B cell (primary cell): Measurements from ENCODE around the gene PTCD1. TPM values are rescaled to one million over a fixed set of nuclear protein-coding genes. Genes with fewer than 3 reads are reported as not detected.

Experiments
- ATAC-seq: fragments of 200-7000 bp; cut with Tn5 transposase; one replicate; pipeline ENCODE4 v1.10.0; 2021; ENCODE audit warnings: low read depth, mild to moderate bottlenecking, moderate number of reproducible peaks, moderate library complexity
- CTCF ChIA-PET: fragments of 350-600 bp; sonication (Branson Sonifier 250); formaldehyde crosslinking; loops from one replicate; lab custom pipeline; 2021; ENCODE audit warnings: antibody characterized with exemption, inconsistent platforms; lab: Charles Lee
- POLR2A ChIA-PET: fragments of 350-600 bp; sonication (Branson Sonifier 250); formaldehyde crosslinking; loops from one replicate; lab custom pipeline; 2021; ENCODE audit warnings: antibody characterized with exemption; lab: Charles Lee
- DNase-seq: peaks from one replicate; pipeline ENCODE4 v3.0.0; 2013
- H2AFZ ChIP-seq: 2 replicates; pipeline ENCODE4 v1.6.1; 2012; ENCODE audit warnings: mild to moderate bottlenecking, low read depth, low read length; ENCODE audit not compliant: insufficient read depth, poor library complexity, severe bottlenecking
- H3K27ac ChIP-seq, 2 donors: 1 replicate in 1 of 2; 2 replicates in 1 of 2; pipeline ENCODE4 v1.5.1; 2012 to 2013; ENCODE audit warnings: low read length in 2 of 2, mild to moderate bottlenecking in 2 of 2, moderate library complexity in 1 of 2
- H3K27me3 ChIP-seq, 4 experiments: fragments of 200-600 bp in 1 of 4; sonication (generic) in 1 of 4; replicated peaks in 1 of 4; 1 replicate in 2 of 4; 2 replicates in 2 of 4; pipeline versions ENCODE4 v1.6.1 to v1.7.0; 2013 to 2016; ENCODE audit warnings: low read length in 3 of 4, mild to moderate bottlenecking in 2 of 4, mixed read lengths in 1 of 4, moderate library complexity in 1 of 4; ENCODE audit not compliant: insufficient read depth in 4 of 4, control insufficient read depth in 3 of 4; ENCODE audit errors: control extremely low read depth in 1 of 4
- H3K36me3 ChIP-seq, 2 experiments: replicated peaks in 1 of 2; 1 replicate in 1 of 2; 2 replicates in 1 of 2; pipeline versions ENCODE4 v1.6.1 to v1.7.1; 2013; ENCODE audit warnings: low read length in 1 of 2; ENCODE audit not compliant: insufficient read depth in 2 of 2, control insufficient read depth in 1 of 2; ENCODE audit errors: control extremely low read depth in 1 of 2, extremely low read depth in 1 of 2
- H3K4me1 ChIP-seq, 2 donors: fragments of 200-600 bp in 1 of 2; sonication (generic) in 1 of 2; 1 replicate in 1 of 2; 2 replicates in 1 of 2; pipeline versions ENCODE4 v1.5.1 to v1.6.1; 2013 to 2017; ENCODE audit warnings: low read length in 2 of 2; ENCODE audit not compliant: control insufficient read depth in 2 of 2, insufficient read depth in 2 of 2
- H3K4me2 ChIP-seq: replicated peaks from 2 replicates; pipeline ENCODE3; 2012; ENCODE audit warnings: mild to moderate bottlenecking, low read depth, low read length; ENCODE audit not compliant: poor library complexity, severe bottlenecking
- H3K4me3 ChIP-seq, 5 experiments: fragments of 200-600 bp in 1 of 5; sonication (generic) in 1 of 5; 1 replicate in 3 of 5; 2 replicates in 2 of 5; pipeline versions ENCODE4 v1.5.1 to v1.7.0; 2011 to 2016; ENCODE audit warnings: low read length in 4 of 5, mild to moderate bottlenecking in 4 of 5, low read depth in 2 of 5, control low read depth in 1 of 5, moderate library complexity in 1 of 5; ENCODE audit not compliant: insufficient read depth in 1 of 5; ENCODE audit errors: control extremely low read depth in 1 of 5, extremely low read depth in 1 of 5
- H3K79me2 ChIP-seq: fragments of 200-600 bp; sonication (generic); one replicate; pipeline ENCODE4 v1.6.0; 2016; ENCODE audit warnings: low read length; ENCODE audit not compliant: control insufficient read depth, insufficient read depth
- H3K9ac ChIP-seq: fragments of 200-600 bp; sonication (generic); 2 replicates; pipeline ENCODE4 v1.6.1; 2017; ENCODE audit warnings: mild to moderate bottlenecking, low read length, moderate library complexity
- H3K9me3 ChIP-seq, 3 donors: one replicate each; pipeline versions ENCODE4 v1.6.1 to v1.7.1; 2013; ENCODE audit warnings: low read length in 2 of 3; ENCODE audit not compliant: control insufficient read depth in 2 of 3, insufficient read depth in 1 of 3; ENCODE audit errors: control extremely low read depth in 1 of 3
- H4K20me1 ChIP-seq: 2 replicates; pipeline ENCODE4 v1.6.0; 2012; ENCODE audit warnings: mild to moderate bottlenecking, low read length; ENCODE audit not compliant: insufficient read depth, control insufficient read depth, poor library complexity, severe bottlenecking
- H3K27ac Mint-ChIP-seq: one replicate; pipeline ENCODE4 v1.8.0; 2021; ENCODE audit warnings: mixed read lengths
- H3K27me3 Mint-ChIP-seq: one replicate; pipeline ENCODE4 v1.8.0; 2021; ENCODE audit warnings: mixed read lengths
- H3K4me1 Mint-ChIP-seq: one replicate; pipeline ENCODE4 v1.8.0; 2021; ENCODE audit warnings: mixed read lengths
- H3K4me3 Mint-ChIP-seq: one replicate; pipeline ENCODE4 v1.8.0; 2021; ENCODE audit warnings: mixed read lengths
- H3K9me3 Mint-ChIP-seq: one replicate; pipeline ENCODE4 v1.8.0; 2022; ENCODE audit warnings: mixed read lengths; ENCODE audit not compliant: insufficient read depth
- CTCF ChIP-seq: fragments of 200-600 bp; IDR thresholded peaks from one replicate; pipeline ENCODE4 v1.8.0; 2022; ENCODE audit warnings: antibody characterized with exemption, mild to moderate bottlenecking
- EZH2 ChIP-seq: IDR thresholded peaks from 2 replicates; pipeline ENCODE4 v1.6.1; 2012; ENCODE audit warnings: borderline replicate concordance, low read depth, mild to moderate bottlenecking, moderate library complexity, low read length; ENCODE audit not compliant: insufficient read depth, poor library complexity, severe bottlenecking
- WGBS: methylation state at CpG from one replicate; pipeline ENCODE4 v1.1.5; 2013; ENCODE audit warnings: missing lambda C conversion rate; ENCODE audit not compliant: insufficient coverage; 5-methylcytosine and 5-hydroxymethylcytosine counted together
- intact Hi-C: fragments of 100-400 bp; cut with micrococcal nuclease; formaldehyde crosslinking; loops from one replicate; pipeline ENCODE4 v1.10.0; 2022
- polyA plus RNA-seq: library from polyadenylated mRNA; depleted of rRNA; stranded (reverse); fragments of >200 nt; gene quantifications from 2 replicates; pipeline ENCODE4 v1.2.3, GENCODE V29; 2012
- total RNA-seq, 2 donors: library from RNA; stranded (reverse); fragments of 120-200 nt in 1 of 2; gene quantifications; 1 replicate in 1 of 2; 2 replicates in 1 of 2; pipeline versions ENCODE4 v1.2.3 to v1.2.4, GENCODE V29; 2013 to 2022

Gene PTCD1
- total and polyA plus RNA-seq, 2 donors (not counting 1 experiment from before 2014, with no cell fraction given) = 9.7 to 14.8 TPM

GRCh38 chr7:99402854-99403253 is 35.7 kb downstream of the PTCD1 start:
- H3K79me2 ChIP-seq = peaks cover 43% of the 10 kb centered on the region
- no peak overlapping the region for H3K4me2 ChIP-seq
- H3K27ac ChIP-seq = no peak overlapping the region
- Mint-ChIP-seq H3K27ac (peak overlapping the region; percentile 8), H3K4me3 (no peak overlapping the region), H3K4me1 (peaks cover 26% of the 10 kb centered on the region), H3K27me3 (no peaks in the 10 kb centered on the region), H3K9me3 (no peaks in the 10 kb centered on the region)
- WGBS = 100% methylated on average over 3 of the region's 3 CpGs
- POLR2A ChIA-PET = interaction anchor here (0.6 kb wide), 3 partner anchors 8 to 38 kb away, joined by 3 to 7 read pairs (median 3); no protein-coding TSS in a partner anchor
- CTCF ChIA-PET = interaction anchor here (0.6 kb wide), 1 partner anchor 15 kb away, joined by 6 read pairs; no protein-coding TSS in a partner anchor
- H4K20me1 ChIP-seq = peaks cover 70% of the 10 kb centered on the region
- H3K36me3 ChIP-seq = peaks cover 7 to 51% of the 10 kb centered on the region in 2 experiments
- peaks cover 16 to 17% of the 10 kb centered on the region in 2 donors for H3K4me1 ChIP-seq
- no peaks in the 10 kb centered on the region for H3K27me3 ChIP-seq
- ATAC-seq (no peak), DNase-seq (no peak)
- H3K4me3 ChIP-seq = no peak overlapping the region
- no peaks in the 10 kb centered on the region for H3K9me3 ChIP-seq
- no peak overlapping the region for H2AFZ ChIP-seq
- H3K9ac ChIP-seq = no peak overlapping the region
- intact Hi-C loops = no loop called here
- TF ChIP-seq EZH2 = no peak
- TF ChIP-seq CTCF = no peak

- Histone ChIP-seq H4K20me1 (peaks cover 69% of the 10 kb centered on the region), H3K4me1 (no peaks in the 10 kb centered on the region), H3K9ac (no peak overlapping the region), H3K27me3 (no peaks in the 10 kb centered on the region), H3K27ac (no peak overlapping the region), H3K9me3 (no peaks in the 10 kb centered on the region), H3K4me3 (no peak overlapping the region), H3K4me2 (no peak overlapping the region), H3K79me2 (peaks cover 10% of the 10 kb centered on the region), H3K36me3 (peaks cover 7 to 70% of the 10 kb centered on the region in 2 experiments), H2AFZ (no peak overlapping the region)
- no peak overlapping the region for H3K27ac Mint-ChIP-seq
- no peaks in the 10 kb centered on the region for H3K9me3 Mint-ChIP-seq
- ChIA-PET POLR2A (interaction anchor here (1.3 kb wide), 1 partner anchor 9 kb away, joined by 4 read pairs; the partner anchor contains the start of genes BUD31 and PDAP1), CTCF (interaction anchor here (1.3 kb wide), 1 partner anchor 8 kb away, joined by 3 read pairs; no protein-coding TSS in a partner anchor)
- H3K4me3 Mint-ChIP-seq = no peak overlapping the region
- intact Hi-C loops = no loop called here
- TF ChIP-seq CTCF (no peak), EZH2 (no peak)
- 79% methylated on average over 5 of the region's 6 CpGs for WGBS
- H3K4me1 Mint-ChIP-seq = peaks cover 8% of the 10 kb centered on the region
- ATAC-seq = no peak
- no peak for DNase-seq
- H3K27me3 Mint-ChIP-seq = no peaks in the 10 kb centered on the region
Observed at GRCh38 chr7:99399597-99399996, 39.0 kb downstream of the PTCD1 start.
